GM12874 (cell line): ENCODE measurements around the gene SIRT6.

Source experiments
- CTCF ChIP-seq: IDR thresholded peaks from 2 replicates; pipeline ENCODE4 v1.5.1; 2011; ENCODE audit warnings: low read depth, mild to moderate bottlenecking, control low read depth, low read length, moderate library complexity; ENCODE audit not compliant: insufficient read depth

Gene SIRT6

DNA sequence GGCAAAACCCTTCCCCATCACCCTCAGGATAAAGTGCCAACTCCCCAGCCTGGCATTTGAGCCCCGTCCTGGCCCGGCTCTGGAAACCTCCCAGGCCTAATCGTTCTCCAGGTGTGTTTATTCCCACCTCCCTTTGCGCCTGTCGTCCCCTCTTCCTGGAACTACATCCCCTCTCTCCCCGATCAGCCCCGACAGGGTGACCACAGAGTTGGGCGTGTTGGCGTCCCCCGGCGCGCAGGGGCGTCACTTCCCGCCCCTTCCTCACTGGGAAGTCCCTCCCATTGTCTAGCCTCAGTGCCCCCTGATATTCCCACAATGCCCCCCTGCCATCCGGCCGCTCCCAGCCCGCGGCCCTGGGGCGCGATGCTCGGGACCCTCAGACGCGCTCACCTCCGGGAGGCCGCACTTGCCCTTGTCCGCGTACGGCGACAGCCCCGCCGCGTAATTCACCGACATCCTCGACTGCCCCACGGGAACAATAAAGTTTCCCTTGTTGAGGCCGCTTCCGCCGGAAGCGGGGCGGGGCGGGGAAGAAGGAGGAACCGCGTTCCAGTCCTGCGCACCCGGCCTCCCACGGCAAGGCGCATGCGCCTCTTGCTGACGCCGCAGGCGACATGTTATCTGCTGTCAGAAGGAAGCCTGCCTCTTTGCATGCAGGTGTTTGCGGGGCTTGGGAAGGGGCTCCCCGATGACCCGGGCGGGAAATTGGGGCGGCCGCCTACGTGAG is at the start of gene SIRT6, which contains the start of gene ANKRD24:
Gene SIRT6, minus strand, starts transcription at position 480 of the 727 bp plus-strand sequence. Its CDS starts 24 bp downstream, at position 456.
Gene ANKRD24, plus strand, starts transcription at position 606 of the 727 bp plus-strand sequence. CDS start 3,737 bp downstream, outside the sequence.
- no peak for TF ChIP-seq CTCF

- TF ChIP-seq CTCF, result no peak
Measured at GRCh38 chr19:4229179-4229931, 47.0 kb upstream of the SIRT6 start, which contains the start of gene EBI3. TSS of gene EBI3 (plus strand) at chr19:4229523. CDS start at chr19:4229551, 28 bp downstream.

- TF ChIP-seq CTCF, result no peak
Measured at GRCh38 chr19:4228765-4229178, 46.4 kb upstream of the SIRT6 start.

GRCh38 chr19:4227771-4228170 is 45.4 kb upstream of the SIRT6 start:
- TF ChIP-seq CTCF, result no peak

GRCh38 chr19:4225885-4226284 is 43.5 kb upstream of the SIRT6 start:
- TF ChIP-seq CTCF, result no peak

DNA sequence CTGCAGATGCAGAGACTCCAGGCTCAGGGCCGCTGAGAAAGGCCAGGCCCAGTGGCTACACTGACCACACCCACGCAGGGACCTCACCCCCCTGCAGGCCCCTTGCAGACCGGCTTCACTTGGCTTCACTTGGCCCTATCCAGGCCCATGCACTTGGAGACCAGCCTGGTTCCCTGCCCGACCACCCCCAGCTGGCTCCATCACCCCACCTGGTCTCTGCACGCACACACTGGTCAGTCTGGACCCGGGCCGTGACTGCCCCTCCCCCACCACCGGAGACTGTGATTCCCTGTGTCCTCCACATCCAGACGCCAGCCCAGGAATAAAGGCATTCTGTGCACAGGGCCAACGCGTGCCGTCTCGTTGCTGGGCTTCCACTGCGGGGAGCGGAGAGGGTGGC is 42.1 kb upstream of the SIRT6 start:
- TF ChIP-seq CTCF, result no peak

DNA sequence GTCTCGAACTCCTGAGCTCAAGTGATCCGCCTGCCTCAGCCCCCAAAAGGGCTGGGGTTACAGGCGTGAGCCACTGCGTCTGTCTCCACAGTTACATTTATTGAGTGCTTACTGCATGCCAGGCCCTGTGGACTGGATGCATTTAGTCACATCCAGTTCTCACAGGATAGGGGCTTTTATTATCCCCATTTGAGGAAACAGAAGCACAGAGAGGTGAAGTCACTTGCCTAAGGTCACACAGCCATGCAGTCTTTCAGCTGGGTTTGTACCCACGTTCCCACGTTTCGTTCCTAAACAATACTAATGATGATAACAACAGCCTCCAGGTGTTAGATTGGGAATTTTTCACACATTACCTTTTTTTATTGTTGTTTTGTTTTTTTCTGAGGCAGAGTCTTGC is 37.8 kb upstream of the SIRT6 start:
- TF ChIP-seq CTCF, result no peak
